Measurements from ENCODE around the gene CDCA8. TPM values are rescaled to one million over a fixed set of nuclear protein-coding genes. Genes with fewer than 3 reads are reported as not detected.

Gene CDCA8
- total and polyA plus RNA-seq, 2 of the 4 experiments (the other 2 are of a cell fraction): 5.9 to 25.7 TPM

DNA sequence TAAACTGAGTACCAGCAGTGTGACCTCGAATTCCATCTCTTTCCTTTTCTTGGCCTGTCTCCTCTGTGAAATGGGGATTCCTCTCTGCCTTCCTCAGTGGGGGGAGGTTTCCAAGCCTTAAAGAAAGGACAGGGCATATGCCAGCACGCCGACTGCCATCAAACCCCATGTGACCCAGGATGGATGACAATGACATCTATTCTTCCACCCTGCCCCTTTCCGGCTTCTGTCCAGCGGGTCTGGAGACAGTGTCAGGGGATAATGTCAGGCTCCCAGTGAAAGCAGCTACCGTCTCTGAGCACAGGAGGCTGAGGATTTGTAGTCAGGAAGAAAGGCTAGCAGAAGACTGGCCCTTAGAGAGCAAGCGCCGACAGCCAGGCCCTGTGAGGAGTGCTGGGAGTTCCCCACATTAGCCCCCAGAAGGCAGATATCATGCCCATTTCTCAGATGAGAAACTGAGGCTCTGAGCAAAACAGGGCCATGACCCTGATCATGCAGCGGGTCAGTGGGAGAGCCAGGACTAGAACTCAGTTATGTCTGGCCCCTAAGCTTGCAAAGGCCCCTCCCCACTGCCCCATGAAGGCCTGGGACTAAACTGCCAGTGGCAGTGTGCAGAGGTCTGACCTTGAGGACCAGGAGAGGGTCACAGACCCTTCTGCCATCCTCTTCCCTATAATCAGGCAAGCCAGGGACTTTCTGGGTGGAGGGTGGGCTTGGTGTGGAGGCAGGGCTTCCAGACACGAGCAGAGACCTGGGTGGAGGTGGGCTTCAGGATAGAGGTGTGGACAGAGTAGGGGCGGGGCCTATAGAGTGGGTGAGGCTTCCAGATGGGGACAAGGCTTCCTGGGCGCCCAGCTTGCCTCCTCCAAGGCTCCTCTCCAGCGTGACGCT lies 30.1 kb downstream of the CDCA8 start:
- Histone ChIP-seq H2AK5ac (ENCODE audit: low read depth, low read length) (no peak overlapping the region), H3K9me1 (ENCODE audit: insufficient read depth, low read length) (no peaks in the 10 kb centered on the region), H2AFZ (replicated peaks; ENCODE audit: low read length, poor library complexity) (peak overlapping the region; percentile 41), H3K9me3 (ENCODE audit: control insufficient read depth, insufficient read depth, low read length) (no peaks in the 10 kb centered on the region), H4K5ac (ENCODE audit: low read depth, low read length) (no peak overlapping the region), H2AK9ac (replicated peaks; ENCODE audit: low read depth, low read length, poor library complexity) (no peak overlapping the region), H3K4ac (ENCODE audit: low read depth, low read length) (no peak overlapping the region), H2BK5ac (ENCODE audit: low read depth, low read length, poor library complexity, severe bottlenecking) (no peak overlapping the region), H3K4me2 (ENCODE audit: low read depth, low read length) (no peak overlapping the region), H4K8ac (ENCODE audit: low read depth in 2 of 2, low read length in 2 of 2) (no peak overlapping the region), H2BK120ac (ENCODE audit: low read depth, low read length) (no peak overlapping the region), H4K20me1 (ENCODE audit: insufficient read depth, low read length) (no peaks in the 10 kb centered on the region; the same call in 1 of the 2 replicates), H3K18ac (ENCODE audit: low read depth, low read length) (no peak overlapping the region), H2BK20ac (ENCODE audit: low read depth, low read length) (no peak overlapping the region), H4K91ac (ENCODE audit: insufficient read depth, low read depth, low read length) (no peak overlapping the region), H3K14ac (replicated peaks; ENCODE audit: low read depth, low read length) (no peak overlapping the region), H3K56ac (ENCODE audit: extremely low read depth, insufficient read depth, low read length) (no peak overlapping the region), H3K4me3 (ENCODE audit: insufficient read depth, low read depth, low read length) (no peak overlapping the region), H3K9ac (ENCODE audit: low read depth, low read length) (no peak overlapping the region), H3K79me1 (ENCODE audit: low read depth in 1 of 2, low read length in 2 of 2) (no peaks in the 10 kb centered on the region), H3K27me3 (ENCODE audit: control insufficient read depth, insufficient read depth, low read length) (peaks cover 31% of the 10 kb centered on the region; the same call in 1 of the 2 replicates), H3K27ac (ENCODE audit: insufficient read depth, low read length) (no peak overlapping the region), H3K23ac (ENCODE audit: low read depth, low read length) (no peak overlapping the region), H2BK15ac (ENCODE audit: low read depth, low read length) (no peak overlapping the region), H3K36me3 (ENCODE audit: control insufficient read depth, insufficient read depth, low read length) (no peaks in the 10 kb centered on the region), H3K4me1 (ENCODE audit: control insufficient read depth, insufficient read depth, low read length) (no peaks in the 10 kb centered on the region)
- dilution Hi-C loops (cut with HindIII; ENCODE audit: low sequenced_read_pairs, unreplicated experiment) (no loop called here), in situ Hi-C loops (cut with MboI; ENCODE audit: low sequenced_read_pairs) (no loop called here), intact Hi-C loops (cut with micrococcal nuclease) (no loop called here)
- ChIA-PET POLR2A (ENCODE audit: unreplicated experiment) (no interaction called here), CTCF (no interaction called here)
- no peak for ATAC-seq (ENCODE audit: low read depth)
- no peak for DNase-seq
- WGBS, 2 experiments (ENCODE audit: extremely low coverage in 2 of 2, insufficient read length in 1 of 2): 72% methylated on average over 5 of the region's 14 CpGs; no CpG with 5 or more reads in 1 of the 2 experiments
- BruUV-seq (replicated peaks): no TSS peak
- TF ChIP-seq MAFK (IDR thresholded peaks at IDR 0.05; ENCODE audit: low read depth, low read length): no peak
- no peak for TF ChIP-seq FOS (IDR thresholded peaks at IDR 0.05; ENCODE audit: low read depth, low read length)
- no peak for TF ChIP-seq MXI1 (IDR thresholded peaks at IDR 0.05; ENCODE audit: borderline replicate concordance, low read depth, low read length)
- no peak for TF ChIP-seq RFX5 (IDR thresholded peaks at IDR 0.05; ENCODE audit: low read depth, low read length)
- no peak for TF ChIP-seq POLR2A (IDR thresholded peaks at IDR 0.05; ENCODE audit: low read depth, low read length)
- TF ChIP-seq BHLHE40 (IDR thresholded peaks at IDR 0.05; ENCODE audit: low read depth, low read length): no peak
- TF ChIP-seq, protein P1, sequence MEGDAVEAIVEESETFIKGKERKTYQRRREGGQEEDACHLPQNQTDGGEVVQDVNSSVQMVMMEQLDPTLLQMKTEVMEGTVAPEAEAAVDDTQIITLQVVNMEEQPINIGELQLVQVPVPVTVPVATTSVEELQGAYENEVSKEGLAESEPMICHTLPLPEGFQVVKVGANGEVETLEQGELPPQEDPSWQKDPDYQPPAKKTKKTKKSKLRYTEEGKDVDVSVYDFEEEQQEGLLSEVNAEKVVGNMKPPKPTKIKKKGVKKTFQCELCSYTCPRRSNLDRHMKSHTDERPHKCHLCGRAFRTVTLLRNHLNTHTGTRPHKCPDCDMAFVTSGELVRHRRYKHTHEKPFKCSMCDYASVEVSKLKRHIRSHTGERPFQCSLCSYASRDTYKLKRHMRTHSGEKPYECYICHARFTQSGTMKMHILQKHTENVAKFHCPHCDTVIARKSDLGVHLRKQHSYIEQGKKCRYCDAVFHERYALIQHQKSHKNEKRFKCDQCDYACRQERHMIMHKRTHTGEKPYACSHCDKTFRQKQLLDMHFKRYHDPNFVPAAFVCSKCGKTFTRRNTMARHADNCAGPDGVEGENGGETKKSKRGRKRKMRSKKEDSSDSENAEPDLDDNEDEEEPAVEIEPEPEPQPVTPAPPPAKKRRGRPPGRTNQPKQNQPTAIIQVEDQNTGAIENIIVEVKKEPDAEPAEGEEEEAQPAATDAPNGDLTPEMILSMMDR (conservative IDR thresholded peaks at IDR 0.05; ENCODE audit: low read depth, low read length): no peak
- TF ChIP-seq NFE2L2 (IDR thresholded peaks at IDR 0.05; ENCODE audit: low read depth, low read length): no peak
- no peak for TF ChIP-seq RCOR1 (IDR thresholded peaks at IDR 0.05; ENCODE audit: insufficient replicate concordance, low read length)
- no peak for TF ChIP-seq CEBPB (IDR thresholded peaks at IDR 0.05; ENCODE audit: low read depth, low read length)
- TF ChIP-seq CHD1 (IDR thresholded peaks at IDR 0.05; ENCODE audit: low read depth, low read length): no peak
- TF ChIP-seq MAZ (IDR thresholded peaks at IDR 0.05; ENCODE audit: borderline replicate concordance, low read depth, low read length): no peak
- TF ChIP-seq, protein P2, sequence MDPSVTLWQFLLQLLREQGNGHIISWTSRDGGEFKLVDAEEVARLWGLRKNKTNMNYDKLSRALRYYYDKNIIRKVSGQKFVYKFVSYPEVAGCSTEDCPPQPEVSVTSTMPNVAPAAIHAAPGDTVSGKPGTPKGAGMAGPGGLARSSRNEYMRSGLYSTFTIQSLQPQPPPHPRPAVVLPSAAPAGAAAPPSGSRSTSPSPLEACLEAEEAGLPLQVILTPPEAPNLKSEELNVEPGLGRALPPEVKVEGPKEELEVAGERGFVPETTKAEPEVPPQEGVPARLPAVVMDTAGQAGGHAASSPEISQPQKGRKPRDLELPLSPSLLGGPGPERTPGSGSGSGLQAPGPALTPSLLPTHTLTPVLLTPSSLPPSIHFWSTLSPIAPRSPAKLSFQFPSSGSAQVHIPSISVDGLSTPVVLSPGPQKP (IDR thresholded peaks at IDR 0.05; ENCODE audit: borderline replicate concordance, low read depth, low read length): no peak
- no peak for TF ChIP-seq RAD21 (IDR thresholded peaks at IDR 0.05; ENCODE audit: low read length)

All from IMR-90 (cell line).